Naive thymus-derived CD4-positive, alpha-beta T cell (primary cell): ENCODE measurements around the gene PROM1. TPM values are rescaled to one million over a fixed set of nuclear protein-coding genes. Genes with fewer than 3 reads are reported as not detected.

Experiments used
- ATAC-seq: fragments of 150-1000 bp; cut with Tn5 transposase; 2 replicates; pipeline ENCODE4 v1.10.0; 2021; ENCODE audit warnings: mild to moderate bottlenecking, moderate library complexity
- CTCF ChIA-PET: fragments of 350-600 bp; sonication (Branson Sonifier 250); formaldehyde crosslinking; loops from one replicate; lab custom pipeline; 2021; ENCODE audit warnings: antibody characterized with exemption; lab: Charles Lee
- POLR2A ChIA-PET: fragments of 350-600 bp; sonication (Branson Sonifier 250); formaldehyde crosslinking; loops from one replicate; lab custom pipeline; 2021; ENCODE audit warnings: antibody characterized with exemption, inconsistent platforms; lab: Charles Lee
- DNase-seq, 9 donors: peaks; one replicate each; pipeline versions ENCODE4 v3.0.0 to v3.0.0-alpha.2; 2020 to 2022; ENCODE audit warnings: mixed read lengths in 1 of 9
- H3K27ac ChIP-seq: one replicate; pipeline ENCODE4 v1.7.0; 2013; ENCODE audit warnings: mild to moderate bottlenecking, low read depth, low read length, moderate library complexity
- H3K27me3 ChIP-seq, 2 donors: one replicate each; pipeline ENCODE4 v1.7.0; 2013; ENCODE audit warnings: low read length in 2 of 2, mild to moderate bottlenecking in 2 of 2, moderate library complexity in 2 of 2; ENCODE audit not compliant: control insufficient read depth in 2 of 2, insufficient read depth in 2 of 2
- H3K36me3 ChIP-seq, 3 experiments: 1 replicate in 2 of 3; 2 replicates in 1 of 3; pipeline ENCODE4 v1.7.0; 2013; ENCODE audit warnings: low read length in 3 of 3, mild to moderate bottlenecking in 3 of 3, moderate library complexity in 1 of 3; ENCODE audit not compliant: insufficient read depth in 3 of 3, control insufficient read depth in 2 of 3
- H3K4me1 ChIP-seq, 2 donors: one replicate each; pipeline ENCODE4 v1.7.0; 2013; ENCODE audit warnings: low read length in 2 of 2, mild to moderate bottlenecking in 2 of 2, moderate library complexity in 1 of 2; ENCODE audit not compliant: control insufficient read depth in 2 of 2, insufficient read depth in 2 of 2
- H3K4me3 ChIP-seq: 2 replicates; pipeline ENCODE4 v1.7.0; 2013; ENCODE audit warnings: mild to moderate bottlenecking, low read length
- H3K9me3 ChIP-seq, 3 experiments: 1 replicate in 2 of 3; 2 replicates in 1 of 3; pipeline ENCODE4 v1.7.0; 2013; ENCODE audit warnings: low read length in 3 of 3; ENCODE audit not compliant: control insufficient read depth in 2 of 3
- H3K27ac Mint-ChIP-seq, 9 donors: one replicate each; pipeline ENCODE4 v1.8.0; 2020 to 2022; ENCODE audit warnings: mixed read lengths in 9 of 9, mild to moderate bottlenecking in 8 of 9, moderate library complexity in 5 of 9, inconsistent platforms in 2 of 9
- H3K27me3 Mint-ChIP-seq, 5 donors: one replicate each; pipeline ENCODE4 v1.8.0; 2021 to 2022; ENCODE audit warnings: mixed read lengths in 5 of 5, mild to moderate bottlenecking in 1 of 5
- H3K36me3 Mint-ChIP-seq, 5 donors: one replicate each; pipeline ENCODE4 v1.8.0; 2020 to 2022; ENCODE audit warnings: mixed read lengths in 5 of 5, mild to moderate bottlenecking in 3 of 5, inconsistent platforms in 1 of 5
- H3K4me1 Mint-ChIP-seq, 7 donors: one replicate each; pipeline ENCODE4 v1.8.0; 2020 to 2022; ENCODE audit warnings: mixed read lengths in 7 of 7, mild to moderate bottlenecking in 3 of 7, inconsistent platforms in 1 of 7
- H3K4me3 Mint-ChIP-seq, 10 donors: one replicate each; pipeline ENCODE4 v1.8.0; 2020 to 2022; ENCODE audit warnings: mild to moderate bottlenecking in 10 of 10, mixed read lengths in 10 of 10, moderate library complexity in 6 of 10, inconsistent platforms in 2 of 10
- H3K9me3 Mint-ChIP-seq, 11 donors: one replicate each; pipeline ENCODE4 v1.8.0; 2020 to 2022; ENCODE audit warnings: mixed read lengths in 11 of 11, mild to moderate bottlenecking in 4 of 11, inconsistent platforms in 1 of 11, moderate library complexity in 1 of 11
- intact Hi-C, 2 donors: fragments of 100-400 bp; cut with micrococcal nuclease; formaldehyde crosslinking; loops; one replicate each; pipeline ENCODE4 v1.15.1; 2023
- polyA plus RNA-seq, 2 donors: library from polyadenylated mRNA; unstranded; fragments of 300-500 nt; fragmentation: Illumina TruSeq; gene quantifications; one replicate each; pipeline ENCODE4 v1.2.3, GENCODE V29; 2021
- total RNA-seq, 6 experiments: library from RNA in 5 of 6; stranded (reverse) in 5 of 6; gene quantifications; 1 replicate in 5 of 6; 2 replicates in 1 of 6; pipeline ENCODE4 v1.2.3 and lab custom pipeline; 2021 to 2026

The PROM1 gene
- total and polyA plus RNA-seq, 7 experiments from 2014 or later, result 0.13 to 2.6 TPM; not detected in 5

DNA sequence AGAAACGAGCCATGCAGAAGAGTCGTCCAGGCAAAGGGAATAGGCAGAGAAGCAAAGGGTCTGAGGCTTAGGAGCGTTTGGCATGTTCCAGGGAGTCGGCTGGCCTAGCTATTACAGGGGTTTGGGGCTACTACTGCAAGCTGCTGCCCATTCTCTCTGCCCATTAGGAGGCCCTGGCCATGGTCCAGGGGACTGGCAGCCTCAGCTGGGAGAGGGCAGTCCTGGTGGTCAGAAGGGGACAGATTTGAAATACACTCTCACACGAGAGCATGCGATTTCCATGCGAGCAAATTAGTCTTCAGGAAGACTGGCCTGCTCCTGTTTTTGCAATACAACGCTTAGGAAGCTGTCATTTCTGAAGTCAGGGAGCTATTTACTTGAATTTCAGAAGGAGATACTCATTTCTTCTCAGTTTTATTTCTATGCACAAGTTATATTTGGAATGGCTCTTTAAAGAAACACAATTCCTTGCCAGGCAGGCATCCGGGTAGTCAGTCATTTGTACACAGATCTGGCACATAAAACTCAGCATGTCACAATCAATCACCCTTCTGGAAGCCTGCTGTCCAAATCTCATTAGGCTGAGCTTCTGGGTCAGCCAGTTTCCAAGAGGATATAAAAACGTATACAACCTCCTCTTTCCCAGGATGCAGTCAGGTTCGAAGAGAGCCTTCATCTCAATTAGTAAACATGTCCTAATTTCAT is 27.0 kb downstream of the PROM1 start:
- Mint-ChIP-seq H3K4me1 (peaks cover 0 to 12% (median 0%) of the 10 kb centered on the region in 7 donors), H3K36me3 (no peaks in the 10 kb centered on the region), H3K27ac (no peak overlapping the region), H3K9me3 (peaks cover 0 to 1% (median 0%) of the 10 kb centered on the region in 11 donors), H3K27me3 (peaks cover 32 to 54% (median 37%) of the 10 kb centered on the region in 5 donors), H3K4me3 (no peak overlapping the region)
- Histone ChIP-seq H3K4me1 (no peaks in the 10 kb centered on the region), H3K9me3 (no peaks in the 10 kb centered on the region), H3K27me3 (no peaks in the 10 kb centered on the region), H3K27ac (no peak overlapping the region), H3K36me3 (no peaks in the 10 kb centered on the region), H3K4me3 (no peak overlapping the region)
- no peak for DNase-seq
- intact Hi-C loops, result no loop called here
- CTCF ChIA-PET, result no interaction called here
- POLR2A ChIA-PET, result no interaction called here
- ATAC-seq, result no peak

DNA sequence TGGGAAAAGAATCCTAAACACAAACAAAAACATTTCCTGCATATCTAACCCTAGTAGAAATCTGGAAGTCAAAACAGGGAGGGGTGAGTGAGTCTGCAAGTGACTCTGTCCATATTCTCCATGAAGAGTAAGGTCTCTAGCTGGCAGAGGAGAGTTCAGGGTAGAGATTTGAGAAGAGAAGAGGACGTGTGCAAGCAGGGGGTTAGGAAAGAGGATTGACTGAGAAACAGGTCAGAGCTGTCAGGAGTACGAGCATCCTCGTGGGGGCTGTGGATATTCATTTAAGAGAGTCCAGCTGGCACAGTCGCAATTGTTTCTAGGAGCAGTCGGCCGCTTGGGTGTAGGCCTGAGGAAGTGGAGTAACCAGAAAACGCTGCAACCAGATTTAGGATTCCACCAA is 27.9 kb downstream of the PROM1 start:
- CTCF ChIA-PET, result no interaction called here
- POLR2A ChIA-PET, result no interaction called here
- ATAC-seq, result peak; percentile 27
- Mint-ChIP-seq H3K27ac (no peak overlapping the region), H3K4me1 (peaks cover 0 to 12% (median 0%) of the 10 kb centered on the region in 7 donors), H3K4me3 (no peak overlapping the region), H3K36me3 (no peaks in the 10 kb centered on the region), H3K9me3 (peaks cover 0 to 1% (median 0%) of the 10 kb centered on the region in 11 donors), H3K27me3 (peaks cover 32 to 56% (median 40%) of the 10 kb centered on the region in 5 donors)
- DNase-seq, result no peak
- H3K4me1 ChIP-seq, result no peaks in the 10 kb centered on the region
- no peaks in the 10 kb centered on the region for H3K9me3 ChIP-seq
- no peak overlapping the region for H3K27ac ChIP-seq
- no peaks in the 10 kb centered on the region for H3K27me3 ChIP-seq
- intact Hi-C loops, result no loop called here
- no peaks in the 10 kb centered on the region for H3K36me3 ChIP-seq
- H3K4me3 ChIP-seq, result no peak overlapping the region

GRCh38 chr4:16055471-16055870 is 28.4 kb downstream of the PROM1 start:
- Histone ChIP-seq H3K4me1 (no peaks in the 10 kb centered on the region), H3K4me3 (no peak overlapping the region), H3K9me3 (no peaks in the 10 kb centered on the region), H3K27me3 (no peaks in the 10 kb centered on the region), H3K27ac (no peak overlapping the region), H3K36me3 (no peaks in the 10 kb centered on the region)
- intact Hi-C loops, result no loop called here
- DNase-seq (no peak), ATAC-seq (no peak)
- Mint-ChIP-seq H3K4me3 (no peak overlapping the region), H3K9me3 (peaks cover 0 to 1% (median 0%) of the 10 kb centered on the region in 11 donors), H3K27me3 (peaks cover 36 to 56% (median 42%) of the 10 kb centered on the region in 5 donors), H3K27ac (no peak overlapping the region), H3K36me3 (no peaks in the 10 kb centered on the region), H3K4me1 (peaks cover 0 to 12% (median 0%) of the 10 kb centered on the region in 7 donors)
- ChIA-PET POLR2A (no interaction called here), CTCF (no interaction called here)

- Mint-ChIP-seq H3K36me3 (no peaks in the 10 kb centered on the region), H3K9me3 (no peaks in the 10 kb centered on the region), H3K27me3 (peaks cover 32 to 51% (median 38%) of the 10 kb centered on the region in 5 donors), H3K27ac (no peak overlapping the region), H3K4me1 (peaks cover 0 to 12% (median 0%) of the 10 kb centered on the region in 7 donors), H3K4me3 (no peak overlapping the region)
- no peak for DNase-seq
- no peaks in the 10 kb centered on the region for H3K9me3 ChIP-seq
- no peaks in the 10 kb centered on the region for H3K36me3 ChIP-seq
- ChIA-PET CTCF (no interaction called here), POLR2A (no interaction called here)
- no peak for ATAC-seq
- intact Hi-C loops, result no loop called here
- no peak overlapping the region for H3K4me3 ChIP-seq
- H3K4me1 ChIP-seq, result no peaks in the 10 kb centered on the region
- no peak overlapping the region for H3K27ac ChIP-seq
- no peaks in the 10 kb centered on the region for H3K27me3 ChIP-seq
Observed at GRCh38 chr4:16052939-16053338, 30.9 kb downstream of the PROM1 start.

DNA sequence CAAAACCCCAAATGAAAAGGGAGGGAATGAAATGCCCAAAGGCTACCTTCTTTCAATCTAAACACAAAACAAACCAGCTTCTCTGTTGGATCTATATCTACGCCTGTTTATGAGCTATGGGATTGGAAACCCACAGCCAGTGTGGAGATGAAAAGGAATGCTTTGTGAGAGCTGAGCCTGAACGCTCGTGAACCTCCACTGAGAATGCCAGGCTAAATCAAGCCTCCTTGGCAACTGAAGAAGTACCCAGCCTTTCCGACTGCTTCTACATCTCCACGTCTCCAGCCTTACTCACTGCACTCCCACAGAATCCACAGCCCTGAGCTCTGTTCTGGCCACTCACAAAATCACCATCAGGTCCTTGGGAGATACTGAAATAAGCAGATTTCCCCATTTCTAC is 31.8 kb downstream of the PROM1 start:
- no peak overlapping the region for H3K27ac Mint-ChIP-seq

GRCh38 chr4:16051132-16051531 is 32.7 kb downstream of the PROM1 start:
- Histone ChIP-seq H3K36me3 (no peaks in the 10 kb centered on the region), H3K4me3 (no peak overlapping the region), H3K27ac (no peak overlapping the region), H3K27me3 (no peaks in the 10 kb centered on the region), H3K9me3 (no peaks in the 10 kb centered on the region), H3K4me1 (no peaks in the 10 kb centered on the region)
- no peak for ATAC-seq
- no peak overlapping the region for H3K4me3 Mint-ChIP-seq
- POLR2A ChIA-PET, result no interaction called here
- no peak overlapping the region for H3K27ac Mint-ChIP-seq
- H3K9me3 Mint-ChIP-seq, result no peaks in the 10 kb centered on the region
- CTCF ChIA-PET, result no interaction called here
- peaks cover 0 to 4% (median 0%) of the 10 kb centered on the region in 7 donors for H3K4me1 Mint-ChIP-seq
- H3K27me3 Mint-ChIP-seq, result peaks cover 24 to 51% (median 27%) of the 10 kb centered on the region in 5 donors
- no peak for DNase-seq
- no peaks in the 10 kb centered on the region for H3K36me3 Mint-ChIP-seq
- intact Hi-C loops, result no loop called here

More for the DNA sequence above, 31.8 kb downstream of the PROM1 start:
- peaks cover 29 to 51% (median 32%) of the 10 kb centered on the region in 5 donors for H3K27me3 Mint-ChIP-seq
- ATAC-seq (no peak), DNase-seq (no peak)
- Histone ChIP-seq H3K4me1 (no peaks in the 10 kb centered on the region), H3K27me3 (no peaks in the 10 kb centered on the region), H3K4me3 (no peak overlapping the region), H3K9me3 (no peaks in the 10 kb centered on the region), H3K36me3 (no peaks in the 10 kb centered on the region), H3K27ac (no peak overlapping the region)
- no peaks in the 10 kb centered on the region for H3K9me3 Mint-ChIP-seq
- peaks cover 0 to 6% (median 0%) of the 10 kb centered on the region in 7 donors for H3K4me1 Mint-ChIP-seq
- intact Hi-C loops, result no loop called here
- no peak overlapping the region for H3K4me3 Mint-ChIP-seq
- H3K36me3 Mint-ChIP-seq, result no peaks in the 10 kb centered on the region
- ChIA-PET CTCF (no interaction called here), POLR2A (no interaction called here)

- ChIA-PET POLR2A (no interaction called here), CTCF (no interaction called here)
- H3K36me3 Mint-ChIP-seq, result no peaks in the 10 kb centered on the region
- H3K27ac Mint-ChIP-seq, result no peak overlapping the region
- DNase-seq (no peak), ATAC-seq (no peak)
- no peaks in the 10 kb centered on the region for H3K36me3 ChIP-seq
- intact Hi-C loops, result no loop called here
- no peak overlapping the region for H3K4me3 Mint-ChIP-seq
- H3K27ac ChIP-seq, result no peak overlapping the region
- no peaks in the 10 kb centered on the region for H3K4me1 ChIP-seq
- no peak overlapping the region for H3K4me3 ChIP-seq
- H3K9me3 Mint-ChIP-seq, result no peaks in the 10 kb centered on the region
- peaks cover 20 to 46% (median 22%) of the 10 kb centered on the region in 5 donors for H3K27me3 Mint-ChIP-seq
- H3K27me3 ChIP-seq, result no peaks in the 10 kb centered on the region
- H3K9me3 ChIP-seq, result no peaks in the 10 kb centered on the region
- no peaks in the 10 kb centered on the region for H3K4me1 Mint-ChIP-seq
Observed at GRCh38 chr4:16050669-16051068, 33.2 kb downstream of the PROM1 start.
